Stimulated activated CD8-positive, alpha-beta memory T cell treated with anti-CD3 and anti-CD28 coated beads, Interleukin-2, amount 100 ng/mL, for 48 hours (primary cell): ENCODE measurements around the gene GUCY2D.

Experiments
- DNase-seq, 2 donors: peaks; one replicate each; pipeline ENCODE4 v3.0.0-alpha.2; 2020; ENCODE audit warnings: low read depth in 2 of 2

The GUCY2D gene

DNA sequence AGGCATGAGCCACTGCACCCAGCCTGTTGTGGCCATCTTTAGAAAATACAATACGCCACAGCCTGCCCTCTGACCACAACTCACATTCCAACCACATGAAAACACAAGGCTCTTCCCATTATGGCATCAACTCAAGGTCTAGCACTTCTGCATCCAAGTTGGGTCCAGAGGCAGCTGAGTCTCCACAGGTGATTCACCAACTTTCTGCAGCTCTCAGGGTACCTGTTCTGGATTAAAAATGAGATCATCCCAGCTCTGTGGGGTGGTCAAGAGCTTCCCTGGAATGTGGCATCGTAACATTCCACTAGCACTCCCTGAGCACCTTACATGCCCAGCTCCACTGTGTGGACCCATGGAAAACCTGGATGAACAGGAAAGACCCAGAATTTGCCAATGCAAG, 9.9 kb upstream of the GUCY2D start:
- no peak for DNase-seq

DNA sequence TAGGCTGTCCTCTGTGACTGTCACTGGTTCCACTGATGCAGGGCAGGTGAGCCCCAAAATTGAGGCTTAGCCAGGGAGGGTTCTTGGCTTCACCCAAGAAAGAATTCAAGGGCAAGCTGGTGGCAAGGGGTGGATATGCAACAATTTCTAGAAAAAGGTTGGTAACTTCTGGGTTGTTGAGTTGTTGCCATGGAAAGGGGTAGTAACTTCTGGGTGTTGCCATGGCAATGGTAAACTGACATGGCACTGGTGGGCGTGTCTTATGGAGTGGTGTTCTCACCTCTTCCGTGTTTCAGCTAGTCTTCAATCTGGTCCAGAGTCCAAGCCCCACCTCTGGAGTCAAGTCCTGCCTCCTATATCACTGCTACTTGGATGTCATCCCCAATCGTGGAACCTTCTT, 9.5 kb upstream of the GUCY2D start:
- DNase-seq, result no peak

- DNase-seq, result no peak
Measured at GRCh38 chr17:7993972-7994589, 8.3 kb upstream of the GUCY2D start.

GRCh38 chr17:7995724-7996123, 6.7 kb upstream of the GUCY2D start:
- no peak for DNase-seq

GRCh38 chr17:7997186-7997585, 5.2 kb upstream of the GUCY2D start:
- no peak for DNase-seq

DNA sequence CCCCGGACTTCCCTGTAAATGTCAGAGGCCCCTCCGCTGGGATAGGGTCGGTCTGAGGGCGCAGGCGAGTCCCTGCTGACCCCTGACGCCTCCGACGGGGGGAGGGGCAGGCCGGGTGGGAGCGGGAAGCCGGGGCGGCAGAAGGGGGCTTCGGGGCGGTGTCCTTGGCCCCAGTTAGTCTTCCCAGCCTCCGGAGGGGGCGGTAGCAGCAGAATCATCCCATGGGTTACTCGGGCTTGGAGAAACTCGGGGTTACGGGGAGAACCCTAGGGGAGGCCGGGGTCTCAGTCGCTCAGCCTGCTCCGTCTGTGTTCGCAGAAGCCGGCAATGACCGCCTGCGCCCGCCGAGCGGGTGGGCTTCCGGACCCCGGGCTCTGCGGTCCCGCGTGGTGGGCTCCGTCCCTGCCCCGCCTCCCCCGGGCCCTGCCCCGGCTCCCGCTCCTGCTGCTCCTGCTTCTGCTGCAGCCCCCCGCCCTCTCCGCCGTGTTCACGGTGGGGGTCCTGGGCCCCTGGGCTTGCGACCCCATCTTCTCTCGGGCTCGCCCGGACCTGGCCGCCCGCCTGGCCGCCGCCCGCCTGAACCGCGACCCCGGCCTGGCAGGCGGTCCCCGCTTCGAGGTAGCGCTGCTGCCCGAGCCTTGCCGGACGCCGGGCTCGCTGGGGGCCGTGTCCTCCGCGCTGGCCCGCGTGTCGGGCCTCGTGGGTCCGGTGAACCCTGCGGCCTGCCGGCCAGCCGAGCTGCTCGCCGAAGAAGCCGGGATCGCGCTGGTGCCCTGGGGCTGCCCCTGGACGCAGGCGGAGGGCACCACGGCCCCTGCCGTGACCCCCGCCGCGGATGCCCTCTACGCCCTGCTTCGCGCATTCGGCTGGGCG, 542 bp downstream of the GUCY2D start:
- DNase-seq, result no peak

DNA sequence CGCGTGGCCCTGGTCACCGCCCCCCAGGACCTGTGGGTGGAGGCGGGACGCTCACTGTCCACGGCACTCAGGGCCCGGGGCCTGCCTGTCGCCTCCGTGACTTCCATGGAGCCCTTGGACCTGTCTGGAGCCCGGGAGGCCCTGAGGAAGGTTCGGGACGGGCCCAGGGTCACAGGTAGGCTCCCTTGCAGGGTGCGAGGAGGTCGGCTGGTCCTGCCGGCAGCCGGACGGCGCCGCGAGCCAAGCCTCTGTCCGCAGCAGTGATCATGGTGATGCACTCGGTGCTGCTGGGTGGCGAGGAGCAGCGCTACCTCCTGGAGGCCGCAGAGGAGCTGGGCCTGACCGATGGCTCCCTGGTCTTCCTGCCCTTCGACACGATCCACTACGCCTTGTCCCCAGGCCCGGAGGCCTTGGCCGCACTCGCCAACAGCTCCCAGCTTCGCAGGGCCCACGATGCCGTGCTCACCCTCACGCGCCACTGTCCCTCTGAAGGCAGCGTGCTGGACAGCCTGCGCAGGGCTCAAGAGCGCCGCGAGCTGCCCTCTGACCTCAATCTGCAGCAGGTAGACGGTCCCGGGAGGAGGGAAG, 1.3 kb downstream of the GUCY2D start:
- DNase-seq, result no peak

- DNase-seq, result no peak
Measured at GRCh38 chr17:8004899-8005298, 2.5 kb downstream of the GUCY2D start.

DNA sequence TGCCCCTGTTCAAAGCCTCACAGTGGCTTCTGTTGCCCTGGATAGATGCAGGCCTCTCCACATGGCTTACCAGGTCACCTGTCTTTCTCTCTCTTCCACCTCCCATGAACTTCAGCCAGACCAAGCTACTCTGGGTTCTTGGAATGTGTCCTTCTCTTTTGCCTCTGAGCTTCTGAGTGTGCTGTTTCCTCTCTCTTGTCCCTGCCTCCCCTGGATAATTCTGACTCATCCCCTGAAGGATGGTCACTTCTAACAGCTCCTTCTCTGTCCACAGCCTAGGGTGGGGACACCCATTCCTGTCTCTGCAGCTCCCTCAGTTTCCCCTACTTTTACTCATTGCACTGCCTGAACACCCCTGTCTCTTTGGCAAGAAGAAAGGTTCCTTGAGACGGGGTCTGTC, 2.9 kb downstream of the GUCY2D start:
- no peak for DNase-seq

- DNase-seq, result no peak
Measured at GRCh38 chr17:8005967-8006730, 3.7 kb downstream of the GUCY2D start.

DNA sequence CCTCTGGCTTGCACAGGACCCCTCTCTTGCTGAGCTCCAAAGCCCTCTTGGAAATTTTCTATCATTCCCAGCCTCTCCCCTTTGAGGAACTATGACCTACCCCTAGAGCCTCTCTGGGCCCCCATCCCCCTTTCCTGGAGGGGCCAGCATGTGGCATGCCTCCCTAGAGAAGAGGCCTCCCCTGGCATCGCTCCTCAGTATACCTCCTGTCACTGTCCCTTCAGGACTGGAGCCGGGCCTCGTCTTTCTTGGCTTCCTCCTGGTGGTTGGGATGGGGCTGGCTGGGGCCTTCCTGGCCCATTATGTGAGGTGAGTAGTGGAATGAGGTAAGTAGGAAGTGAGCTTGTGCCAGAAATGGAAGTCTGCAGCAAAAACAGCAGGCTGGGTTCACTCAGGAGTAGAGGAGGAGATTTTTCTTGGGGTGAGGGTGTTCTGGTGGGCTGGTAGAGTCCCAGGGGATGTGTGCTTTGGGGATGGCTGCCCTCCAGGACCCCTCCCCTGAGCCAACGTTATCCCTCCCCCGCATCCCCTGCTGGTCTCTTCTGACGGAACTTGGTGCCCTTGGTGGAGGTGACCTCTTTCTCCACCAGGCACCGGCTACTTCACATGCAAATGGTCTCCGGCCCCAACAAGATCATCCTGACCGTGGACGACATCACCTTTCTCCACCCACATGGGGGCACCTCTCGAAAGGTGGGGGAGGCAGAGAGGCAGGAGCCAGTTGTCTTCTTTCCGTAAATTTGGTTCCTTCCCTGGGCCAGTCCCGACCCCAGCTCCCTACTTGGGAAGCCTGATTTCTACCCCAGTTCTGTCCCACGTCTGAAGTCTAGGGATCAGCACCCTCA, 4.6 kb downstream of the GUCY2D start:
- DNase-seq, result no peak

DNA sequence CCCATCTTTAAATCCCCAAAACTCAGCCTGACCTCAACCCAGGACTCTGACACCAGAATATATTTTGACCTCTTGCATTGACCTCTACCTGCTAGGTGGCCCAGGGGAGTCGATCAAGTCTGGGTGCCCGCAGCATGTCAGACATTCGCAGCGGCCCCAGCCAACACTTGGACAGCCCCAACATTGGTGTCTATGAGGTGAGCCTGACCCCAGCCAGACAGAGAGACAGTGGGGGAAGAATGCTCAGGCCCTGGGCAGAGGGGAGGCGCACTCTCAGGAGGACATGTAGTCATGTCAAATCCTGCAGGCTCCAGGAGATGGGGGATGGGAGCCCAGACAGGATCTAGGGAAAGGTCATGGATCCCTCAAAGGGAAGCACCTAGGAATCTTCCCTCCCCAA, 5.4 kb downstream of the GUCY2D start:
- DNase-seq, result no peak

- DNase-seq, result no peak
Measured at GRCh38 chr17:8012045-8012580, 9.7 kb downstream of the GUCY2D start.

- DNase-seq, result no peak
Measured at GRCh38 chr17:8012996-8013640, 10.7 kb downstream of the GUCY2D start.

GRCh38 chr17:8013731-8014557, 11.5 kb downstream of the GUCY2D start:
- no peak for DNase-seq

DNA sequence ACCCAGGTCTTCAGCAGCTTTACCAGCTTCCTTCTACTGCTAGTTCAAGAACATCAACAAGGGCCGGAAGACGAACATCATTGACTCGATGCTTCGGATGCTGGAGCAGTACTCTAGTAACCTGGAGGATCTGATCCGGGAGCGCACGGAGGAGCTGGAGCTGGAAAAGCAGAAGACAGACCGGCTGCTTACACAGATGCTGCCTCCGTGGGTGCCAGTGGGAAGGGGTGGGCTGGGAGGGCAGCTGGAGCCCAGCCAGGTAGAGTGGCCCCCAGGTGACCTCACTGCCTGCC, 12.1 kb downstream of the GUCY2D start:
- no peak for DNase-seq

GRCh38 chr17:8015236-8015956, 13.0 kb downstream of the GUCY2D start:
- DNase-seq, result no peak

GRCh38 chr17:8015957-8016631, 13.7 kb downstream of the GUCY2D start:
- DNase-seq, result no peak
